Stimulated activated naive CD4-positive, alpha-beta T cell (primary cell): ENCODE measurements around the gene AK8.
A peak's percentile ranks its signal among the peaks of the same experiment; 100 is the strongest.

Source experiments
- DNase-seq, 6 experiments: peaks; one replicate each; lab custom pipeline; 2025; lab: John Stamatoyannopoulos, UW

AK8 gene

GRCh38 chr9:132770770-132771310 is 107.2 kb downstream of the AK8 start:
- no peak for DNase-seq

GRCh38 chr9:132769906-132770769 is 107.9 kb downstream of the AK8 start:
- DNase-seq: peak; percentile 14 to 69 (median 44)

- DNase-seq: peak; percentile 37 to 73 (median 60)
Measured at GRCh38 chr9:132768932-132769905, 108.9 kb downstream of the AK8 start.

GRCh38 chr9:132763574-132763973 is 114.5 kb downstream of the AK8 start:
- no peak for DNase-seq

GRCh38 chr9:132762896-132763295 is 115.2 kb downstream of the AK8 start:
- DNase-seq: no peak

- DNase-seq: no peak
Measured at GRCh38 chr9:132761602-132762001, 116.5 kb downstream of the AK8 start.

GRCh38 chr9:132760057-132760456 is 118.0 kb downstream of the AK8 start:
- DNase-seq: no peak

- DNase-seq: no peak
Measured at GRCh38 chr9:132757016-132757415, 121.1 kb downstream of the AK8 start.

GRCh38 chr9:132756214-132756845 is 121.8 kb downstream of the AK8 start:
- DNase-seq: no peak

GRCh38 chr9:132755096-132755495 is 123.0 kb downstream of the AK8 start:
- DNase-seq: no peak

- DNase-seq: no peak
Measured at GRCh38 chr9:132754236-132754635, 123.8 kb downstream of the AK8 start.

- DNase-seq: no peak
Measured at GRCh38 chr9:132753593-132753880, 124.5 kb downstream of the AK8 start.

GRCh38 chr9:132752877-132753592 is 125.0 kb downstream of the AK8 start:
- no peak for DNase-seq

- no peak for DNase-seq
Measured at GRCh38 chr9:132750668-132751067, 127.4 kb downstream of the AK8 start.

- no peak for DNase-seq
Measured at GRCh38 chr9:132749306-132749705, 128.8 kb downstream of the AK8 start.

GRCh38 chr9:132748450-132748849 is 129.6 kb downstream of the AK8 start:
- no peak for DNase-seq

GRCh38 chr9:132745756-132746709 is 132.1 kb downstream of the AK8 start:
- DNase-seq: no peak

GRCh38 chr9:132744881-132745755 is 133.0 kb downstream of the AK8 start:
- DNase-seq: no peak

- no peak for DNase-seq
Measured at GRCh38 chr9:132743931-132744479, 134.1 kb downstream of the AK8 start.
